HL-60 (cell line): ENCODE results near the gene CAMTA1.

Experiments
- DNase-seq, 2 experiments: peaks; one replicate each; pipeline ENCODE4 v3.0.0-alpha.2; 2010 to 2020; ENCODE audit warnings: low read depth in 1 of 2, low spot score in 1 of 2
- H3K27ac ChIP-seq: fragments of 250-450 bp; sonication (Bioruptor Pico); replicated peaks from 2 replicates; pipeline ENCODE4 v1.5.1; 2020; ENCODE audit warnings: mild to moderate bottlenecking, moderate library complexity
- H3K27me3 ChIP-seq: fragments of 250-450 bp; sonication (Bioruptor Pico); 2 replicates; pipeline ENCODE4 v1.5.1; 2021; ENCODE audit warnings: mild to moderate bottlenecking, moderate library complexity; ENCODE audit not compliant: insufficient read depth, poor library complexity, severe bottlenecking
- H3K4me3 ChIP-seq: replicated peaks from 2 replicates; pipeline ENCODE4 v1.5.1; 2011; ENCODE audit warnings: mild to moderate bottlenecking, control low read depth, low read length; ENCODE audit not compliant: insufficient read depth
- GABPA ChIP-seq: IDR thresholded peaks from 2 replicates; pipeline ENCODE4 v1.6.1; 2012; ENCODE audit warnings: low read depth
- POLR2AphosphoS5 ChIP-seq: IDR thresholded peaks from 2 replicates; pipeline ENCODE4 v1.6.1; 2012; ENCODE audit warnings: low read depth
- SPI1 ChIP-seq: IDR thresholded peaks from 2 replicates; pipeline ENCODE4 v1.6.1; 2012; ENCODE audit warnings: low read depth, mild to moderate bottlenecking, borderline replicate concordance
- TF ChIP-seq, protein P1 (sequence below): IDR thresholded peaks from one replicate; pipeline ENCODE4 v1.5.1; 2011; ENCODE audit warnings: low read length, control low read depth, inconsistent platforms; ENCODE audit not compliant: insufficient read depth
- TF ChIP-seq, protein P2 (sequence below): IDR thresholded peaks from 2 replicates; pipeline ENCODE4 v1.6.1; 2012; ENCODE audit warnings: low read depth; ENCODE audit not compliant: insufficient replicate concordance

Gene CAMTA1

DNA sequence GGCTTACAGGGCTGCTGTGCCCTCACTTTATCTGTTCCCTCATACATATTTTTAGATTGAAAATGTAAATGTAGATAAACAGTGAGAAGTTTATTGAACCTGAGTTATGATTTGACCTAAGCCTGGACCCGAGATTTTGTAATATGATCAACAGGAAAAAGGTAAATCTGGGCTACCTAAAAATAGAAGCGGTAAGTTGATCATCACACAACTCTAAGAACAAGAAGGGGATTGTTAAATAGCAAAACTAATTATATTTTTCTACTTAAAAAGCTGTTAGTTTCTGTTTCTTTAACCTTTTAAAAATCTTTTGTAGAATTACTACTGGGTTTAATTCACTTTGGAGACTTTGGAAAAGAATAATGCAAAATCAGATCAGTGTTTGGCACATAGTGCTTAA, 35.6 kb downstream of the CAMTA1 start:
- H3K4me3 ChIP-seq = no peak overlapping the region
- no peaks in the 10 kb centered on the region for H3K27me3 ChIP-seq
- no peak for DNase-seq
- no peak for TF ChIP-seq GABPA
- no peak for TF ChIP-seq SPI1
- no peak for TF ChIP-seq POLR2AphosphoS5
- TF ChIP-seq, protein P1, sequence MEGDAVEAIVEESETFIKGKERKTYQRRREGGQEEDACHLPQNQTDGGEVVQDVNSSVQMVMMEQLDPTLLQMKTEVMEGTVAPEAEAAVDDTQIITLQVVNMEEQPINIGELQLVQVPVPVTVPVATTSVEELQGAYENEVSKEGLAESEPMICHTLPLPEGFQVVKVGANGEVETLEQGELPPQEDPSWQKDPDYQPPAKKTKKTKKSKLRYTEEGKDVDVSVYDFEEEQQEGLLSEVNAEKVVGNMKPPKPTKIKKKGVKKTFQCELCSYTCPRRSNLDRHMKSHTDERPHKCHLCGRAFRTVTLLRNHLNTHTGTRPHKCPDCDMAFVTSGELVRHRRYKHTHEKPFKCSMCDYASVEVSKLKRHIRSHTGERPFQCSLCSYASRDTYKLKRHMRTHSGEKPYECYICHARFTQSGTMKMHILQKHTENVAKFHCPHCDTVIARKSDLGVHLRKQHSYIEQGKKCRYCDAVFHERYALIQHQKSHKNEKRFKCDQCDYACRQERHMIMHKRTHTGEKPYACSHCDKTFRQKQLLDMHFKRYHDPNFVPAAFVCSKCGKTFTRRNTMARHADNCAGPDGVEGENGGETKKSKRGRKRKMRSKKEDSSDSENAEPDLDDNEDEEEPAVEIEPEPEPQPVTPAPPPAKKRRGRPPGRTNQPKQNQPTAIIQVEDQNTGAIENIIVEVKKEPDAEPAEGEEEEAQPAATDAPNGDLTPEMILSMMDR = no peak
- TF ChIP-seq, protein P2, sequence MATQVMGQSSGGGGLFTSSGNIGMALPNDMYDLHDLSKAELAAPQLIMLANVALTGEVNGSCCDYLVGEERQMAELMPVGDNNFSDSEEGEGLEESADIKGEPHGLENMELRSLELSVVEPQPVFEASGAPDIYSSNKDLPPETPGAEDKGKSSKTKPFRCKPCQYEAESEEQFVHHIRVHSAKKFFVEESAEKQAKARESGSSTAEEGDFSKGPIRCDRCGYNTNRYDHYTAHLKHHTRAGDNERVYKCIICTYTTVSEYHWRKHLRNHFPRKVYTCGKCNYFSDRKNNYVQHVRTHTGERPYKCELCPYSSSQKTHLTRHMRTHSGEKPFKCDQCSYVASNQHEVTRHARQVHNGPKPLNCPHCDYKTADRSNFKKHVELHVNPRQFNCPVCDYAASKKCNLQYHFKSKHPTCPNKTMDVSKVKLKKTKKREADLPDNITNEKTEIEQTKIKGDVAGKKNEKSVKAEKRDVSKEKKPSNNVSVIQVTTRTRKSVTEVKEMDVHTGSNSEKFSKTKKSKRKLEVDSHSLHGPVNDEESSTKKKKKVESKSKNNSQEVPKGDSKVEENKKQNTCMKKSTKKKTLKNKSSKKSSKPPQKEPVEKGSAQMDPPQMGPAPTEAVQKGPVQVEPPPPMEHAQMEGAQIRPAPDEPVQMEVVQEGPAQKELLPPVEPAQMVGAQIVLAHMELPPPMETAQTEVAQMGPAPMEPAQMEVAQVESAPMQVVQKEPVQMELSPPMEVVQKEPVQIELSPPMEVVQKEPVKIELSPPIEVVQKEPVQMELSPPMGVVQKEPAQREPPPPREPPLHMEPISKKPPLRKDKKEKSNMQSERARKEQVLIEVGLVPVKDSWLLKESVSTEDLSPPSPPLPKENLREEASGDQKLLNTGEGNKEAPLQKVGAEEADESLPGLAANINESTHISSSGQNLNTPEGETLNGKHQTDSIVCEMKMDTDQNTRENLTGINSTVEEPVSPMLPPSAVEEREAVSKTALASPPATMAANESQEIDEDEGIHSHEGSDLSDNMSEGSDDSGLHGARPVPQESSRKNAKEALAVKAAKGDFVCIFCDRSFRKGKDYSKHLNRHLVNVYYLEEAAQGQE = no peak
- H3K27ac ChIP-seq = no peak overlapping the region

DNA sequence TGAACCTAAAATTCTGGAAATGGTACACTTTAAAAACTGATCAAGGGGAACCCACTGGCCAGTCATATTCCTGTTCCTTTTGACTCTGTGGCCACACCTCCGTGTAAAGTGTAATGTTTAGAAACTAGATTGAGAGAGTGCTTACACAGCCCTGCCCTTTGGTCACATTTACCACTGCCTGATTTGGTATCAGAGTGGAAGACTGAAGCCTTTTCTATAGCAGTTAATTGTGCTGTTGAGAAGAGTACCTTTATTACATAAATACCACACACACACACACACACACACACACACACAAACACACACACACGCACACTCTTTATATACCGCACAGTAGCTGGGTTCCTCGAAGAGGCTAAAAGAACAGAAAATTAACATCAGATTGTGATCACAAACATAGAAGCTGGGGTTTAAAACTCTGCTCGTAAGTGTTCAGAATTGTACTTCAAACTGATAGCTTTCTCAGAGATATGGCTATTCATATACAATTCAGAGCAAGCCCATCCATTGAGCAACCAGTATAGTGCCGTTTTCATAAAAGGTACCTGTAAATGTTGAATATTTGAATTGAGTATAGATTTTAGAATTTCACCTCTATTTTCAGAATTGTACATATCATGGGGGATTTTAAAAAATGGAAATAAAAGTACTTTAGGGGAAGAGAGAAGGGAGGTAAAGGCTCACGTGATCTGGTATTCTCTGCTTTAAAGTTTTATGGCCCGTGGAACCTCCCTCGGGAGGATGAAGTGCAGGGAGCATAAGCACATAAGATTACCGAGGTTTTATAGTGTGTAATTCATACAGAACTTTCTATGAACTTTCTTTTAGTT, 37.5 kb downstream of the CAMTA1 start:
- no peak overlapping the region for H3K27ac ChIP-seq
- no peak for DNase-seq
- TF ChIP-seq SPI1 (no peak), GABPA (no peak)
- TF ChIP-seq, protein P2 = no peak
- TF ChIP-seq, protein P1 = no peak
- no peak overlapping the region for H3K4me3 ChIP-seq
- no peaks in the 10 kb centered on the region for H3K27me3 ChIP-seq

DNA sequence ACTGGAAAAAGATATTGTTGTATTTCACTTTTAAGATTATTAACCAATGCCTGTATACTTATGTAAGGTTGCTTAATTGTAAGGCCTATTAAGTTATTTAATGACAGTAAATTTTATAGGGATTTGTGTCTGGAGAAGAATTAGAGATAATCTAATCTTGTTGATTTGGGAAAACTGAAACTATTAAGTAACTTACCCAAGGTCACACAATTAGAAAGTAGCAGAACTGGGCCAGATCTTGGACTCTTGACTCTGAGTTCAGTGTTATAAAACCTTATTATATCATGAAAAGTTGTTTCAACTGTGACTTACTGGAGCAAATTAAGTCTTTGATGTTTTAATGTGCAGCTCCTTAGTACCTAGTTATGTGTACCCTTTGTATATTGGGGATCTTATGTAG, 38.5 kb downstream of the CAMTA1 start:
- no peak for TF ChIP-seq GABPA
- TF ChIP-seq SPI1 = no peak
- TF ChIP-seq, protein P1 = no peak
- no peak for TF ChIP-seq POLR2AphosphoS5
- TF ChIP-seq, protein P2 = no peak
- no peak for DNase-seq
- H3K27ac ChIP-seq = no peak overlapping the region

More for the DNA sequence above, 38.5 kb downstream of the CAMTA1 start:
- no peaks in the 10 kb centered on the region for H3K27me3 ChIP-seq
- no peak overlapping the region for H3K4me3 ChIP-seq
